Mucosa of descending colon (tissue), 3 donors: ENCODE data around the gene TDG. TPM values are rescaled to one million over a fixed set of nuclear protein-coding genes. Genes with fewer than 3 reads are reported as not detected.

Experiments used
- ATAC-seq: fragments of 200-7000 bp; cut with Tn5 transposase; one replicate; pipeline ENCODE4 v1.9.1; 2020; ENCODE audit warnings: mild to moderate bottlenecking, moderate library complexity
- DNase-seq, 3 donors: peaks; one replicate each; pipeline ENCODE4 v3.0.0-alpha.2; 2020
- H3K36me3 ChIP-seq: fragments of 200-600 bp; one replicate; pipeline ENCODE4 v1.8.0; 2021; ENCODE audit warnings: low read depth, mild to moderate bottlenecking
- H3K4me1 ChIP-seq: fragments of 200-600 bp; one replicate; pipeline ENCODE4 v1.8.0; 2021; ENCODE audit warnings: low read depth, mild to moderate bottlenecking
- H3K4me3 ChIP-seq: fragments of 200-600 bp; one replicate; pipeline ENCODE4 v1.8.0; 2021; ENCODE audit warnings: mild to moderate bottlenecking
- H3K9me3 ChIP-seq: fragments of 200-600 bp; one replicate; pipeline ENCODE4 v1.8.0; 2021; ENCODE audit warnings: mild to moderate bottlenecking
- CTCF ChIP-seq: fragments of 200-600 bp; IDR thresholded peaks from one replicate; pipeline ENCODE4 v1.8.0; 2022; ENCODE audit warnings: antibody characterized with exemption, mild to moderate bottlenecking
- intact Hi-C, 2 donors: fragments of 100-400 bp; cut with DNase I in 1 of 2; cut with micrococcal nuclease in 1 of 2; formaldehyde crosslinking; loops; one replicate each; pipeline versions ENCODE4 v1.11.0 to v1.11.1; 2022; cut with DNase I, micrococcal nuclease
- total RNA-seq, 3 donors: library from RNA; stranded (reverse); fragmentation: NEBNext Ultra II Directional in 2 of 3; extraction: Animal tissue kit (Norgen Biotek cat#: 25700) in 2 of 3; gene quantifications; one replicate each; pipeline versions ENCODE4 v1.2.1 to v1.2.4, GENCODE V29; 2021 to 2023
- donor health status: DM: no; HTN: no; CAD: no; lungs with moderate emphysema.
- donor health status: DM: no; HTN: no; CAD: no.
- donor health status: DM: no; HTN: yes; CAD: no.

Gene TDG
- total RNA-seq, 3 donors from 2014 or later, result 23.5 to 29.2 (median 27.7) TPM

- no peak for DNase-seq
- no peak for TF ChIP-seq CTCF
- H3K36me3 ChIP-seq, result no peaks in the 10 kb centered on the region
- no peaks in the 10 kb centered on the region for H3K9me3 ChIP-seq
- H3K4me3 ChIP-seq, result peak overlapping the region; percentile 58
- ATAC-seq, result no peak
- peaks cover 18% of the 10 kb centered on the region for H3K4me1 ChIP-seq
- intact Hi-C loops, result no loop called here
These were observed 36.0 kb upstream of the TDG start for GRCh38 chr12:103929784-103930033.

GRCh38 chr12:103930034-103930786, 35.5 kb upstream of the TDG start, which contains the start of gene HSP90B1:
TSS of gene HSP90B1 (plus strand) at chr12:103930410. CDS start at chr12:103930516, 106 bp downstream.
- DNase-seq, result peak; percentile 99 to 100 (median 99)
- peak; percentile 92 for ATAC-seq
- no peak for TF ChIP-seq CTCF
- Histone ChIP-seq H3K9me3 (no peaks in the 10 kb centered on the region), H3K4me3 (peak within 1 kb of the TSS; percentile 58), H3K36me3 (no peaks in the 10 kb centered on the region), H3K4me1 (peaks cover 18% of the 10 kb centered on the region)
- intact Hi-C loops, result no loop called here

- intact Hi-C loops, result no loop called here
- peak overlapping the region; percentile 58 for H3K4me3 ChIP-seq
- H3K4me1 ChIP-seq, result peaks cover 18% of the 10 kb centered on the region
- H3K9me3 ChIP-seq, result no peaks in the 10 kb centered on the region
- ATAC-seq, result peak; percentile 0
- H3K36me3 ChIP-seq, result no peaks in the 10 kb centered on the region
- no peak for TF ChIP-seq CTCF
- DNase-seq, result peak; percentile 39 to 67 (median 52)
These were observed 34.6 kb upstream of the TDG start for GRCh38 chr12:103930787-103931735.

GRCh38 chr12:103933237-103933636, 32.4 kb upstream of the TDG start:
- peaks cover 16% of the 10 kb centered on the region for H3K4me1 ChIP-seq
- intact Hi-C loops, result no loop called here
- ATAC-seq (no peak), DNase-seq (no peak)
- H3K36me3 ChIP-seq, result no peaks in the 10 kb centered on the region
- TF ChIP-seq CTCF, result no peak
- H3K4me3 ChIP-seq, result no peak overlapping the region
- no peaks in the 10 kb centered on the region for H3K9me3 ChIP-seq

- TF ChIP-seq CTCF, result no peak
- H3K4me3 ChIP-seq, result no peak overlapping the region
- peaks cover 13% of the 10 kb centered on the region for H3K4me1 ChIP-seq
- DNase-seq (no peak), ATAC-seq (no peak)
- H3K36me3 ChIP-seq, result peaks cover 7% of the 10 kb centered on the region
- H3K9me3 ChIP-seq, result no peaks in the 10 kb centered on the region
- intact Hi-C loops, result no loop called here
These were observed 29.0 kb upstream of the TDG start for GRCh38 chr12:103936679-103937078.
